ENCODE data around the gene UTP11.

- no peak for TF ChIP-seq POLR2A (IDR thresholded peaks at IDR 0.05)
- no peak for TF ChIP-seq CTCF (IDR thresholded peaks at IDR 0.05)
- TF ChIP-seq POLR2AphosphoS5 (IDR thresholded peaks at IDR 0.05), result no peak
- TF ChIP-seq EP300 (IDR thresholded peaks at IDR 0.05), result no peak
These were observed 33.1 kb downstream of the UTP11 start for GRCh38 chr1:38045401-38046332.
